Nephron progenitor cell (in vitro differentiated cells): Measurements from ENCODE around the gene ZMYM2.
A peak's percentile ranks its signal among the peaks of the same experiment; 100 is the strongest.

ENCODE experiments used
- DNase-seq: peaks from one replicate; pipeline ENCODE4 v3.0.0; 2021
- H3K27ac Mint-ChIP-seq: 2 replicates; pipeline ENCODE4 v1.8.0; 2021; ENCODE audit warnings: mild to moderate bottlenecking, moderate library complexity, mixed read lengths
- H3K27me3 Mint-ChIP-seq: 2 replicates; pipeline ENCODE4 v1.8.0; 2021; ENCODE audit warnings: mild to moderate bottlenecking, low read depth, mixed read lengths; ENCODE audit not compliant: poor library complexity
- H3K36me3 Mint-ChIP-seq: 2 replicates; pipeline ENCODE4 v1.8.0; 2021; ENCODE audit warnings: low read depth, mixed read lengths
- H3K4me1 Mint-ChIP-seq: 2 replicates; pipeline ENCODE4 v1.8.0; 2021; ENCODE audit warnings: mixed read lengths
- H3K4me3 Mint-ChIP-seq: 2 replicates; pipeline ENCODE4 v1.8.0; 2021; ENCODE audit warnings: mild to moderate bottlenecking, moderate library complexity, mixed read lengths
- H3K9me3 Mint-ChIP-seq: 2 replicates; pipeline ENCODE4 v1.8.0; 2021; ENCODE audit warnings: mild to moderate bottlenecking, moderate library complexity, mixed read lengths
- TF ChIP-seq, protein P1 (sequence below): fragments of 200-600 bp; sonication (generic); IDR thresholded peaks from 2 replicates; pipeline ENCODE4 v1.5.0; 2021; ENCODE audit warnings: antibody characterized with exemption

ZMYM2 gene

GRCh38 chr13:20065516-20065915 lies 107.0 kb downstream of the ZMYM2 start:
- TF ChIP-seq, protein P1, sequence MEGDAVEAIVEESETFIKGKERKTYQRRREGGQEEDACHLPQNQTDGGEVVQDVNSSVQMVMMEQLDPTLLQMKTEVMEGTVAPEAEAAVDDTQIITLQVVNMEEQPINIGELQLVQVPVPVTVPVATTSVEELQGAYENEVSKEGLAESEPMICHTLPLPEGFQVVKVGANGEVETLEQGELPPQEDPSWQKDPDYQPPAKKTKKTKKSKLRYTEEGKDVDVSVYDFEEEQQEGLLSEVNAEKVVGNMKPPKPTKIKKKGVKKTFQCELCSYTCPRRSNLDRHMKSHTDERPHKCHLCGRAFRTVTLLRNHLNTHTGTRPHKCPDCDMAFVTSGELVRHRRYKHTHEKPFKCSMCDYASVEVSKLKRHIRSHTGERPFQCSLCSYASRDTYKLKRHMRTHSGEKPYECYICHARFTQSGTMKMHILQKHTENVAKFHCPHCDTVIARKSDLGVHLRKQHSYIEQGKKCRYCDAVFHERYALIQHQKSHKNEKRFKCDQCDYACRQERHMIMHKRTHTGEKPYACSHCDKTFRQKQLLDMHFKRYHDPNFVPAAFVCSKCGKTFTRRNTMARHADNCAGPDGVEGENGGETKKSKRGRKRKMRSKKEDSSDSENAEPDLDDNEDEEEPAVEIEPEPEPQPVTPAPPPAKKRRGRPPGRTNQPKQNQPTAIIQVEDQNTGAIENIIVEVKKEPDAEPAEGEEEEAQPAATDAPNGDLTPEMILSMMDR, result no peak
- Mint-ChIP-seq H3K9me3 (no peaks in the 10 kb centered on the region), H3K27me3 (no peaks in the 10 kb centered on the region), H3K36me3 (peaks cover 61% of the 10 kb centered on the region), H3K4me1 (no peaks in the 10 kb centered on the region), H3K4me3 (no peak overlapping the region), H3K27ac (peak overlapping the region; percentile 77)
- no peak for DNase-seq

- Mint-ChIP-seq H3K36me3 (peaks cover 76% of the 10 kb centered on the region), H3K27ac (peak overlapping the region; percentile 15), H3K4me1 (no peaks in the 10 kb centered on the region), H3K4me3 (no peak overlapping the region), H3K9me3 (no peaks in the 10 kb centered on the region), H3K27me3 (no peaks in the 10 kb centered on the region)
- TF ChIP-seq, protein P1, result no peak
- no peak for DNase-seq
Measured at GRCh38 chr13:20069956-20070355, 111.4 kb downstream of the ZMYM2 start.

DNA sequence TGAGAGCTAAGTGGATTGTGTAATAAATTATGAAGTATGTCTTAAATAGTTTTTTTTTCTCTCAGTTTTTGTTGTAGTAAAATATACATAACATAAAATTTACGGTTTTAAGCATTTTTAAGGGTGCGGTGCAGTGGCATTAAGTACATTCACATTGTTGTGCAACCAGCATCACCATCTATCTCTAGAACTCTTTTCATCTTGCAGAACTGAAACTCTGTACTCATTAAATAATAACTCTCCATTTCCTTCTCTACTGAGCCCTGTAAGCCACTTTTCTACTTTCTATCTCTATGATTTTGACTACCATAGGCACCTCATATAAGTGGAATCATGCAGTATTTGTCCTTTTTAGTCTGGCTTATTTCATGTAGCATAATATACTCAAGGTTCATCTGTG lies 115.2 kb downstream of the ZMYM2 start:
- peaks cover 82% of the 10 kb centered on the region for H3K36me3 Mint-ChIP-seq
- no peaks in the 10 kb centered on the region for H3K27me3 Mint-ChIP-seq
- H3K27ac Mint-ChIP-seq, result peak overlapping the region; percentile 2
- H3K4me1 Mint-ChIP-seq, result no peaks in the 10 kb centered on the region
- no peak overlapping the region for H3K4me3 Mint-ChIP-seq
- TF ChIP-seq, protein P1, result no peak
- no peaks in the 10 kb centered on the region for H3K9me3 Mint-ChIP-seq
- no peak for DNase-seq

DNA sequence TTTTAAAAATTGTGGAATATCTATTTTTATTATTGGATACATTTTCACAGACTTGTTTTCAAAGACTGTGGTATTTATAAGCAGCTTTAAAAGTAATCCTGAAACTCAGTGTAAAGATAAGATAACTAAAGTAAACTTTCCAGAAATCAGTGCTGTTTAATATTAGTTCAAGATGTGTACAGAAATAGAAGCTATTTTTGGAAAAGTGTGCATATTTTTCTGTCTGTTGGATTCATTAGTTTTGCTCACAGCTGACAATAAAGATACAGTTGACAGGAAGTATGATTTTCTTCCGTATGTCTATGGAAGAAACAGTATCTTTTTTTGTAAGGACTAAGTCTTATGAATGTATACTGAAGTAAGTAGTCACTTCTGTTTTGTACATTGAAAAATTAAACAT lies 116.4 kb downstream of the ZMYM2 start:
- no peak for DNase-seq
- Mint-ChIP-seq H3K36me3 (peaks cover 72% of the 10 kb centered on the region), H3K9me3 (no peaks in the 10 kb centered on the region), H3K27me3 (no peaks in the 10 kb centered on the region), H3K27ac (no peak overlapping the region), H3K4me3 (no peak overlapping the region), H3K4me1 (no peaks in the 10 kb centered on the region)
- TF ChIP-seq, protein P1, result no peak

DNA sequence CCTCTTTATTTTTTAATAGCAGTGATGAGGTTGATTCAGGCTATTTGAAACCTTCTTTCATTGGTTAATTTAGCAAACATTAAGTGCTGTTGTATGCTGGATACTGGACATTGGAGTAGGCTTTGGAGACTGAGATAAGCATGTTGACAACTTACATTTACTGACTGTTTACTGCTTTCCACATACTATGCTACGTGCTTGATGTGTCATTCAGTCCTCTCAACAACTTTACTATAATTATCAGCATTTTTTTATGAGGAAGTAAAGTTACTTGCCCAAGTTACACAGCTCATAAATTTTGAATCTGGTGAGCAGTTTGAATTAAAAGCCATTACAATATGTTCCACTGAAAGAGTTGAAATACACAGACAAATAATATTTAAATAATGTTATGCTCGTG lies 118.6 kb downstream of the ZMYM2 start:
- TF ChIP-seq, protein P1, result no peak
- Mint-ChIP-seq H3K27ac (no peak overlapping the region), H3K4me3 (no peak overlapping the region), H3K36me3 (peaks cover 63% of the 10 kb centered on the region), H3K4me1 (no peaks in the 10 kb centered on the region), H3K9me3 (no peaks in the 10 kb centered on the region), H3K27me3 (no peaks in the 10 kb centered on the region)
- no peak for DNase-seq

- Mint-ChIP-seq H3K27me3 (no peaks in the 10 kb centered on the region), H3K36me3 (peaks cover 66% of the 10 kb centered on the region), H3K9me3 (no peaks in the 10 kb centered on the region), H3K4me1 (no peaks in the 10 kb centered on the region), H3K27ac (peak overlapping the region; percentile 93), H3K4me3 (no peak overlapping the region)
- TF ChIP-seq, protein P1, result no peak
- DNase-seq, result no peak
Measured at GRCh38 chr13:20080377-20081164, 122.0 kb downstream of the ZMYM2 start.
